Stimulated activated CD4-positive, alpha-beta T cell treated with anti-CD3 and anti-CD28 coated beads, TNF-alpha, amount 100 ng/mL, for 24 hours (primary cell): ENCODE data around the gene ATXN1.
"Not testable (repeated sequence)": the region's sequence is repeated elsewhere in the genome, so short reads cannot be mapped to it uniquely, and the experiment has no call there.

Experiments
- DNase-seq, 3 experiments: peaks; one replicate each; pipeline ENCODE4 v3.0.0-alpha.2; 2020; ENCODE audit warnings: low read depth in 3 of 3

Gene ATXN1

GRCh38 chr6:16647422-16647821 lies 113.8 kb downstream of the ATXN1 start:
- no peak for DNase-seq

GRCh38 chr6:16644540-16645250 lies 116.6 kb downstream of the ATXN1 start:
- DNase-seq: no peak

GRCh38 chr6:16639684-16640480 lies 121.4 kb downstream of the ATXN1 start:
- no peak for DNase-seq

GRCh38 chr6:16637635-16638034 lies 123.6 kb downstream of the ATXN1 start:
- DNase-seq: no peak

- no peak for DNase-seq
Observed at GRCh38 chr6:16635810-16636602, 125.3 kb downstream of the ATXN1 start.

- DNase-seq: no peak
Observed at GRCh38 chr6:16635291-16635809, 125.9 kb downstream of the ATXN1 start.

- DNase-seq: no peak
Observed at GRCh38 chr6:16634855-16635254, 126.4 kb downstream of the ATXN1 start.

- DNase-seq: no peak
Observed at GRCh38 chr6:16633961-16634360, 127.3 kb downstream of the ATXN1 start.

- DNase-seq: no peak
Observed at GRCh38 chr6:16633465-16633864, 127.8 kb downstream of the ATXN1 start.

GRCh38 chr6:16632101-16632500 lies 129.2 kb downstream of the ATXN1 start:
- DNase-seq: no peak

- DNase-seq: no peak
Observed at GRCh38 chr6:16630026-16630643, 131.1 kb downstream of the ATXN1 start.

GRCh38 chr6:16628580-16628979 lies 132.7 kb downstream of the ATXN1 start:
- DNase-seq: not testable (repeated sequence)

- DNase-seq: no peak
Observed at GRCh38 chr6:16626650-16627049, 134.6 kb downstream of the ATXN1 start.

- DNase-seq: no peak
Observed at GRCh38 chr6:16625291-16626265, 135.7 kb downstream of the ATXN1 start.

GRCh38 chr6:16624636-16625290 lies 136.5 kb downstream of the ATXN1 start:
- DNase-seq: no peak

- DNase-seq: no peak
Observed at GRCh38 chr6:16623731-16624130, 137.5 kb downstream of the ATXN1 start.

- DNase-seq: no peak
Observed at GRCh38 chr6:16623029-16623653, 138.1 kb downstream of the ATXN1 start.

GRCh38 chr6:16622193-16622592 lies 139.1 kb downstream of the ATXN1 start:
- no peak for DNase-seq

- DNase-seq: no peak
Observed at GRCh38 chr6:16621002-16621401, 140.3 kb downstream of the ATXN1 start.
